Chondrocyte (in vitro differentiated cells): ENCODE results near the gene MARCHF10. TPM values are rescaled to one million over a fixed set of nuclear protein-coding genes. Genes with fewer than 3 reads are reported as not detected.

Source experiments
- DNase-seq: peaks from one replicate; pipeline ENCODE4 v3.0.0; 2021; ENCODE audit warnings: mixed read lengths, low spot score
- H3K27ac Mint-ChIP-seq: one replicate; pipeline ENCODE4 v1.8.0; 2021; ENCODE audit warnings: mild to moderate bottlenecking, moderate library complexity, mixed read lengths; ENCODE audit not compliant: unreplicated experiment
- H3K27me3 Mint-ChIP-seq: 2 replicates; pipeline ENCODE4 v1.8.0; 2021; ENCODE audit warnings: low read depth, mixed read lengths
- H3K36me3 Mint-ChIP-seq: 2 replicates; pipeline ENCODE4 v1.8.0; 2021; ENCODE audit warnings: low read depth, mixed read lengths
- H3K4me1 Mint-ChIP-seq: 2 replicates; pipeline ENCODE4 v1.8.0; 2021; ENCODE audit warnings: low read depth, mild to moderate bottlenecking, mixed read lengths
- H3K4me3 Mint-ChIP-seq: one replicate; pipeline ENCODE4 v1.8.0; 2021; ENCODE audit warnings: mild to moderate bottlenecking, moderate library complexity, mixed read lengths; ENCODE audit not compliant: unreplicated experiment
- H3K9me3 Mint-ChIP-seq: 2 replicates; pipeline ENCODE4 v1.8.0; 2021; ENCODE audit warnings: low read depth, mixed read lengths
- CTCF ChIP-seq: fragments of 200-600 bp; sonication (generic); IDR thresholded peaks from 2 replicates; pipeline ENCODE4 v1.5.0; 2021; ENCODE audit warnings: antibody characterized with exemption, mild to moderate bottlenecking, moderate library complexity
- total RNA-seq: library from RNA; stranded (reverse); gene quantifications from 3 replicates; pipeline ENCODE4 v1.2.1, GENCODE V29; 2021

The MARCHF10 gene
- total RNA-seq, 1 donor from 2014 or later: 0.17 TPM

DNA sequence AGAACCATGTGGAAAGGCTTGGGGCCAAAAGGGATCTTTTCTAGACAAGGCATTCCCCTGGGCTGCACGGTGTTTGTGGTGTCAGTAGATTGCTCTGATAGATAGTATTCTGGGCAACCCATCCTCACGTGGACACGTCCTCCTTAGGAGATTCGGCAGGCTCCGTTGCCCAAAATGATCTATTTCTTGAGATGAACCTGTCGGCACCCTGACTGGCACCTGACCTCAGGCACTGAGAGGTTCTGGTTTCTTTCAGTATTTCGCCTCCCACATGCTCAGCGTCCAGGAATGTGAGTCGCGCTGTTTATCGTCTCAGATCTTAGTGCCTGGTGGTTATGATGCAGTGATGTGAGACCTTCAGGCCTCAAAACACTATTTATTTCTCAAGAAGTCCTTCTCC, 89.7 kb downstream of the MARCHF10 start:
- no peak overlapping the region for H3K27ac Mint-ChIP-seq
- no peak for DNase-seq

DNA sequence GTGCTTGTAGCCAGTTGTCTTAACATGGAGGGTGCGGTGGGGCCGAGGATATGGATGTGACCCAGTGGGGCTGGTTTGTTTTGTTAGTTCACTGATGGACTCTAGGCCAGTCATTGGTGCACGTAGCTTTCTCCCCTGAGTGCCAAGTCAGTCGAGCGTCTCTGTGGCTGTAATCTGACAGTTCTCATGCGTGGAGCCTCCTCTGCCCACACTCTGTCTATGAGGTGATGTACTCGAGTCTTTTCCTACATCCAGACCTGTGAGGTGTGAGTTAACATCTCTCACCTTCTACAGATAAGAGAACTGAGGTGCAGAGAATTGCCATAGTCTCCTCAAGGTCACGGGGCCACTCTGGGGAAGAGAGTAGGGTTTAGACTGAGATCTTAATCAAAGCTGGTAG, 90.2 kb downstream of the MARCHF10 start:
- Mint-ChIP-seq H3K36me3 (peaks cover 2% of the 10 kb centered on the region), H3K4me3 (no peak overlapping the region), H3K27ac (no peak overlapping the region), H3K4me1 (peaks cover 5% of the 10 kb centered on the region), H3K9me3 (peaks cover 9% of the 10 kb centered on the region), H3K27me3 (no peaks in the 10 kb centered on the region)
- TF ChIP-seq CTCF: no peak
- no peak for DNase-seq

More for the DNA sequence above, 89.7 kb downstream of the MARCHF10 start:
- Mint-ChIP-seq H3K36me3 (peaks cover 2% of the 10 kb centered on the region), H3K27me3 (no peaks in the 10 kb centered on the region), H3K4me1 (peaks cover 5% of the 10 kb centered on the region), H3K4me3 (no peak overlapping the region), H3K9me3 (peaks cover 9% of the 10 kb centered on the region)
- no peak for TF ChIP-seq CTCF

DNA sequence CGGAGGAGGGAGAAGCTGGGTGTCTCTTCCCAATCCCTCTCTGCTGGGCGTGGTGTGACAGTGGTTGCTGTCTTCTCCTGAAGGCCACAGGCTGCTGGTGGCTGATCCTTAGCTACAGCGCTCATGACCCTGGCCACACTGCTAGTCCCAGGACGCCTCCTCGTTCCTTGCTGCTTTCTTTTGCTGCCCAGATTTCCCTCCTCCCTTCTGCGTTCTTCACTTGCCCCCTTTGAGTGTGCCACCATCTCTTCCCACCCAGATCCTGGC, 90.6 kb downstream of the MARCHF10 start:
- no peaks in the 10 kb centered on the region for H3K27me3 Mint-ChIP-seq
- peaks cover 9% of the 10 kb centered on the region for H3K9me3 Mint-ChIP-seq
- no peak overlapping the region for H3K4me3 Mint-ChIP-seq
- no peak overlapping the region for H3K27ac Mint-ChIP-seq
- no peak for DNase-seq
- TF ChIP-seq CTCF: no peak
- H3K4me1 Mint-ChIP-seq: peaks cover 2% of the 10 kb centered on the region
- H3K36me3 Mint-ChIP-seq: peaks cover 2% of the 10 kb centered on the region

DNA sequence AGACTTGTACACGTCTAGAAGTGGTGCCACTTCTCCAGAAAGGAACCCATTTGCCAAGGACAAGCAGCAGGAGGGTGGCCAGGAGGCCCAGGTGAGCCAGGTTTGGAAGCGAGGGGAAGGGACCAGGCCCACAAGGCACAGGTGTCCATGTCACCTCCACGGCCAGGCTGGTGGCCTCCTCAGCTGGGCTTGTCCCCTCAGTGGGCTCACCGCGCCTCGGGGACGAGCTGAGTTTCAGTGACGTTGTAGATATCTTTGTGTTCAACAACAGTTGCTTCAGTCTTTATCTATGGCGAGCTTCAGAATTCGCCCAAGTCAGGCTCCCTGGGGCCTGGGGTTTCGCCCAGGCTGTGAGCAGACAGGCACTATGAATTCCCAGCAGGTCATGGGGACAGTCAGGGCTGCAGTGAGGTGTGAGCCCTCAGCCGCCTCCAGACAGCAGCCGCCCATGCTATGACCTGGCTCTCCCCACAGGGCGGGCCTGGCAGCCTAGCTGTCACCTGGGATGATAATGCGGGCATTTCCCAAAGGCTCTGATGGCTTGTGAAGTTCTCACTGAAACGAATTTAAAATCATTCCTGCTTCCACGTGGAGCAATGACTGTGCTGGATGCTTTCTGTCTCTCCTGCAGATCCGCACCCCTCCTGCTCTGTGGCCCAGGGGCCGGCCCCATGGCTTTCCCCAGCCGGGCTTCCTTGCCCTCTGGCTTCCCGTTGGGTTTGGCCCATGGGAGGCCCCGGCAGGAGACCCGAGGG, 91.1 kb downstream of the MARCHF10 start:
- TF ChIP-seq CTCF: no peak
- Mint-ChIP-seq H3K27ac (no peak overlapping the region), H3K27me3 (no peaks in the 10 kb centered on the region), H3K4me3 (no peak overlapping the region), H3K4me1 (no peaks in the 10 kb centered on the region), H3K36me3 (peaks cover 2% of the 10 kb centered on the region), H3K9me3 (peaks cover 9% of the 10 kb centered on the region)
- DNase-seq: no peak

GRCh38 chr17:62715882-62716390, 92.2 kb downstream of the MARCHF10 start:
- no peaks in the 10 kb centered on the region for H3K27me3 Mint-ChIP-seq
- no peak overlapping the region for H3K4me3 Mint-ChIP-seq
- H3K4me1 Mint-ChIP-seq: no peaks in the 10 kb centered on the region
- peaks cover 2% of the 10 kb centered on the region for H3K36me3 Mint-ChIP-seq
- DNase-seq: no peak
- TF ChIP-seq CTCF: no peak
- H3K9me3 Mint-ChIP-seq: peaks cover 9% of the 10 kb centered on the region
- H3K27ac Mint-ChIP-seq: no peak overlapping the region
